ENCODE results near the gene SKAP2. TPM values are rescaled to one million over a fixed set of nuclear protein-coding genes. Genes with fewer than 3 reads are reported as not detected.

SKAP2 gene
- polyA plus RNA-seq, 1 donor from 2014 or later: 3.6 TPM

DNA sequence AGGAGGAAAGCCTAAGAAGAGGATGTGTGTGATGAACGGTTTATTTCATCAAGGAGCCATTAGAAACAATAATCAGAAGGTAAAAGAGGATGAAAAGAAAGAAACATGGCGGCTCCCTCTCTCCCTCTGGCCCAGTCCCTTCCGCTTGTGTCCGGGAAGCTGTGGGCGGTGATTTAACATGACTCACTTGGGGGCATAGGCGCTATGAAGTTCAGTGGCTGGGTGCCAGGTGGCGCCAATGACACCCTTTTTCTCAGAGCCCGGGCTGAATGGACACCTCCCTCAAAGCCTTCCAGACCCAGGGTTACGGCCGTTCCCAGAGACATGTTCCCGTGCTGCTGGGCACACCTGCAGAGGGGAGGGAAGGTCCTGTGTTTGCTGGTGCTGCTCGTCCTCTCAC lies 244.0 kb downstream of the SKAP2 start:
- H3K4me2 ChIP-seq (ENCODE audit: low read length): no peak overlapping the region
- H2AFZ ChIP-seq (ENCODE audit: low read depth, low read length): no peak overlapping the region
- no peaks in the 10 kb centered on the region for H3K9me3 ChIP-seq (ENCODE audit: low read length)
- H3F3A ChIP-seq (ENCODE audit: insufficient read depth, low read length, poor library complexity, severe bottlenecking): no peaks in the 10 kb centered on the region
- no peak overlapping the region for H3K4me3 ChIP-seq (ENCODE audit: low read length)
- no peaks in the 10 kb centered on the region for H3K27me3 ChIP-seq (ENCODE audit: insufficient read depth, low read depth, low read length)
- no peaks in the 10 kb centered on the region for H3K36me3 ChIP-seq (ENCODE audit: insufficient read depth, low read length)
- no peak overlapping the region for H3K9ac ChIP-seq (ENCODE audit: low read length)
- H4K20me1 ChIP-seq (ENCODE audit: insufficient read depth): no peaks in the 10 kb centered on the region
- TF ChIP-seq REST (IDR thresholded peaks at IDR 0.05; ENCODE audit: borderline replicate concordance): no peak
- TF ChIP-seq EP300 (conservative IDR thresholded peaks at IDR 0.05; ENCODE audit: poor library complexity, severe bottlenecking): no peak
- no peak for TF ChIP-seq SMC3 (conservative IDR thresholded peaks at IDR 0.05; ENCODE audit: poor library complexity)
- no peak for TF ChIP-seq CTCF (IDR thresholded peaks at IDR 0.05; ENCODE audit: poor library complexity, severe bottlenecking)
- TF ChIP-seq EZH2 (IDR thresholded peaks at IDR 0.05; ENCODE audit: borderline replicate concordance, insufficient read depth, low read length, poor library complexity, severe bottlenecking): no peak
- TF ChIP-seq RAD21 (conservative IDR thresholded peaks at IDR 0.05): no peak
- no peak for TF ChIP-seq MXI1 (conservative IDR thresholded peaks at IDR 0.05; ENCODE audit: poor library complexity, severe bottlenecking)
- TF ChIP-seq POLR2AphosphoS5 (IDR thresholded peaks at IDR 0.05): no peak
- no peak overlapping the region for H3K27ac ChIP-seq (ENCODE audit: low read length)
- H3K9me2 ChIP-seq (ENCODE audit: insufficient read depth, low read length): no peaks in the 10 kb centered on the region
- H3K79me2 ChIP-seq (replicated peaks; ENCODE audit: insufficient read depth, low read length): no peaks in the 10 kb centered on the region

DNA sequence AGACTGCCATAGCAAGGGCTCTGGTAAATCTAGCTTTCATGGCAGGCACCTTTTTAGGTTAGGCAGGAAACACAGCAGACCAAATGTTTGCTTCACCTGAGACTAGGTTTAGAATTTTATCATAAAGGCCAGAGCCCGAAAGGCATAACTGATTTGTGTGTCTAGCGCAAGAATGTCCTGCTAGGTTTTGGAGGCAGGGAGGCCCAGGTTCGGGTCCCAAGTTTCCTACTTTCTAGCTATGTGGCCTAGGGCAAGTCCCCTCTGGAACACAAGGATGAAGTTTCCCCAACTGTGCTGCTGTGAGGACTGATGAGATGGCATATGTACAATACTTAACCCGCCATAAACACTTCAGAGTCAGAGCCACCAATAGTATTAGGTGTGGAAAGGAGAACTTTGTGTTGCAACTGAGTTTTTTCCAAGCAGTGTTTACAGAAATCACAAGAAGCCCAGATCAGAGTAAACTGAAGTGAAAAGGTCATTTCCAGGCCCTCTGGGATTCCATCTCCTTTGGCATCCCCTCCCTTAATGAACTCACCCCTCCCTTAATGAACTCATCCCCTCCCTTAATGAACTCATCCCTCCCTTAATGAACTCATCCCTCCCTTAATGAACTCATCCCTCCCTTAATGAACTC lies 244.9 kb downstream of the SKAP2 start:
- Histone ChIP-seq H3K4me2 (ENCODE audit: low read length) (no peak overlapping the region), H2AFZ (ENCODE audit: low read depth, low read length) (no peak overlapping the region), H3K27ac (ENCODE audit: low read length) (peak overlapping the region; percentile 35), H3K9me3 (ENCODE audit: low read length) (no peaks in the 10 kb centered on the region), H3K9me2 (ENCODE audit: insufficient read depth, low read length) (no peaks in the 10 kb centered on the region), H3K36me3 (ENCODE audit: insufficient read depth, low read length) (no peaks in the 10 kb centered on the region), H3K79me2 (replicated peaks; ENCODE audit: insufficient read depth, low read length) (no peaks in the 10 kb centered on the region), H3K4me3 (ENCODE audit: low read length) (no peak overlapping the region), H3K27me3 (ENCODE audit: insufficient read depth, low read depth, low read length) (no peaks in the 10 kb centered on the region), H4K20me1 (ENCODE audit: insufficient read depth) (no peaks in the 10 kb centered on the region), H3K9ac (ENCODE audit: low read length) (no peak overlapping the region), H3F3A (ENCODE audit: insufficient read depth, low read length, poor library complexity, severe bottlenecking) (no peaks in the 10 kb centered on the region)
- TF ChIP-seq CTCF (IDR thresholded peaks at IDR 0.05; ENCODE audit: poor library complexity, severe bottlenecking) (no peak), MXI1 (conservative IDR thresholded peaks at IDR 0.05; ENCODE audit: poor library complexity, severe bottlenecking) (no peak), REST (IDR thresholded peaks at IDR 0.05; ENCODE audit: borderline replicate concordance) (no peak), TAF1 (IDR thresholded peaks at IDR 0.05; ENCODE audit: low read depth) (no peak), POLR2AphosphoS5 (IDR thresholded peaks at IDR 0.05) (no peak), EP300 (conservative IDR thresholded peaks at IDR 0.05; ENCODE audit: poor library complexity, severe bottlenecking) (no peak), SMC3 (conservative IDR thresholded peaks at IDR 0.05; ENCODE audit: poor library complexity) (no peak), RAD21 (conservative IDR thresholded peaks at IDR 0.05) (no peak), EZH2 (IDR thresholded peaks at IDR 0.05; ENCODE audit: borderline replicate concordance, insufficient read depth, low read length, poor library complexity, severe bottlenecking) (no peak)
